ENCODE measurements around the gene GDF10.

- TF ChIP-seq, protein P1, sequence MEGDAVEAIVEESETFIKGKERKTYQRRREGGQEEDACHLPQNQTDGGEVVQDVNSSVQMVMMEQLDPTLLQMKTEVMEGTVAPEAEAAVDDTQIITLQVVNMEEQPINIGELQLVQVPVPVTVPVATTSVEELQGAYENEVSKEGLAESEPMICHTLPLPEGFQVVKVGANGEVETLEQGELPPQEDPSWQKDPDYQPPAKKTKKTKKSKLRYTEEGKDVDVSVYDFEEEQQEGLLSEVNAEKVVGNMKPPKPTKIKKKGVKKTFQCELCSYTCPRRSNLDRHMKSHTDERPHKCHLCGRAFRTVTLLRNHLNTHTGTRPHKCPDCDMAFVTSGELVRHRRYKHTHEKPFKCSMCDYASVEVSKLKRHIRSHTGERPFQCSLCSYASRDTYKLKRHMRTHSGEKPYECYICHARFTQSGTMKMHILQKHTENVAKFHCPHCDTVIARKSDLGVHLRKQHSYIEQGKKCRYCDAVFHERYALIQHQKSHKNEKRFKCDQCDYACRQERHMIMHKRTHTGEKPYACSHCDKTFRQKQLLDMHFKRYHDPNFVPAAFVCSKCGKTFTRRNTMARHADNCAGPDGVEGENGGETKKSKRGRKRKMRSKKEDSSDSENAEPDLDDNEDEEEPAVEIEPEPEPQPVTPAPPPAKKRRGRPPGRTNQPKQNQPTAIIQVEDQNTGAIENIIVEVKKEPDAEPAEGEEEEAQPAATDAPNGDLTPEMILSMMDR (IDR thresholded peaks at IDR 0.05), result no peak
- no peak for TF ChIP-seq POLR2A (IDR thresholded peaks at IDR 0.05)
These were observed 35.9 kb downstream of the GDF10 start for GRCh38 chr10:47335906-47336305.

Data from testis (tissue), 2 donors.